Measurements from ENCODE around the gene NOSTRIN.

- no peak for TF ChIP-seq CTCF (IDR thresholded peaks at IDR 0.05; ENCODE audit: insufficient read depth, low read length, poor library complexity, severe bottlenecking)
- TF ChIP-seq EZH2phosphoT487 (conservative IDR thresholded peaks at IDR 0.05; ENCODE audit: low read length) = no peak
These were observed 7.1 kb downstream of the NOSTRIN start for GRCh38 chr2:168809537-168809936.

Data from SU-DHL-6 (cell line).